ENCODE results near the gene IRF8.

GRCh38 chr16:85919271-85920267 is 20.6 kb downstream of the IRF8 start:
- TF ChIP-seq POLR2AphosphoS5 (IDR thresholded peaks at IDR 0.05; ENCODE audit: low read depth, low read length) (0 out of 2 replicates have a peak, but pooled peaks have one; percentile 10), POLR2A (IDR thresholded peaks at IDR 0.05; ENCODE audit: low read depth, low read length) (no peak)
